NCI-H1436 treated with DMSO at 0.1 percent for 48 hours (cell line): ENCODE results near the gene C4orf50.
"Not testable (repeated sequence)": the region's sequence is repeated elsewhere in the genome, so short reads cannot be mapped to it uniquely, and the experiment has no call there.

Source experiments
- DNase-seq: peaks from one replicate; lab custom pipeline; 2025; lab: John Stamatoyannopoulos, UW

C4orf50 gene

DNA sequence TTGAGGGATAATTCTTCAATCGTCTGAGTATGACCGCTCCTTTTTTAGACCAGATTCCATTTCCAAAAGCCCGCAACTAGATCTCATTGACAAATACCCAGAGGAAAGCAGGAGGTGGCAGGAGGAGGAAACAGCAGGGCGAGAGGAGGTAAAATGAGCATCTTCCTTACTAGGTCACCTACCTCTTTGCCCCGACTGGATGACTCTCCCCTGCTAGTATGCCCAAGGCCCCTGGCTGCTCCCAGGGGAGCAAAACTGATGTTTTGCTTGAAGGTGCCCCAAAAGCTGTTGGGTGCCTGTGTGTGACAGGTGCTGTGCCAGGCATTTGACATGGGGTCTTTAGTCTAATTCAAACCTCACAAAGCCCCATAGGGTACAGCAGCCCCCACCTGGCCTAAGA lies 48.9 kb downstream of the C4orf50 start:
- no peak for DNase-seq

DNA sequence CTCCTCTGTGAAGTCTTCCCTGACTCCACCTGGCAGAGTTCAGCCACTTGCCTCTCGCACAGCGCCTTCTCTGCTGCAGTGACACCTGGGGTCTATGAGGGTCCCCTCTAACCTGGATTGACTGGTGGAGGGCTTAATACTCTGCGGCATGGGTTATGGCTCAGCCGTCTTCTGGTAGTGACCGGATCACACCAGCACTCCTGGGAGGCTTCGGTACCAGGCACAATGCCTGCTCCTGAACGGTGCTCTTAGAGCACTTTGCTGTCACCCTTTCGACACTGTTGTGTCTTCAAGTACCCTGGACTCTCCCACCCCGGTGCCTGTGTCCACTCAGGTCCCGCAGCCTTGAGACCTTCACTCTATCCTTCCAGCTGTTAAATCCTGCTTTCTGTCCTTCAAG lies 50.0 kb downstream of the C4orf50 start:
- DNase-seq: no peak

DNA sequence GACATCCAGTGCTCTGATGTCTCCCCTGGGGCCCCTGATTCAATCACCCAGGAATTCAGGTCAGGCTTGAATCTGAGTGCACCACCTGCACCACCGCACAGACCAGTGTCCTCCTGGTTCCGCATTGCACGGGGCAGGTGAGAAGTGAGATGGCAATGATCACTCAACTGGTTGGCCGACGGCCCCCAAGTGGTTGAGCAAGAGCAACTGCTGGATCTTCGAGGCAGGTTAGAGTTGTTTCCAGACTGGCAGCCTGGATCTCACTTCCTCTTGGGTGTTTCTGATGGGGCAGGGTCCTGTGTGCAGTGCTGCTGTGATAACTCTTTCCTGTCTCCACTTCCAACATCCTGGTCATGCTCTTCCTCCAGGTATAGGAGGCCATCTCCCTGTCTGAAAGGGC lies 50.4 kb downstream of the C4orf50 start:
- DNase-seq: no peak

DNA sequence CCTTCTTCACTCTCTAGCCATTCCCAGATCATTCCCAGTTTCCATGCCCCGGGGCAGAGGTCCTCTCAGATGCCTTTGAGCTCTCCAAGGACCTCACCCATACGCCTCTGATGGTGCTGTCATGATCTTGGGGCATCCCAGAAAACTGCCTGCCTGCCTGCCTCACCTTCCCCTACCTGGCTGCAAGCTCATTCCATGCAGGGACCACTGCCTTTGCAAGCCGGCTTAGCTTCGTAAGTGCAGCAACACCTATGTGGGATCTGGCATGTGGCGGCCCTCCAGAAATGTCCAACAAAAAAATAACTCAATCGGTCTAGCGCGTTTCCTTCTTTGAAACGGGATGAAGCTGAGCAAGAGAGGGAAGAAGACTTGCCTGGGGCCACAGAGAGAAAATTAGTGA lies 53.0 kb downstream of the C4orf50 start:
- no peak for DNase-seq

DNA sequence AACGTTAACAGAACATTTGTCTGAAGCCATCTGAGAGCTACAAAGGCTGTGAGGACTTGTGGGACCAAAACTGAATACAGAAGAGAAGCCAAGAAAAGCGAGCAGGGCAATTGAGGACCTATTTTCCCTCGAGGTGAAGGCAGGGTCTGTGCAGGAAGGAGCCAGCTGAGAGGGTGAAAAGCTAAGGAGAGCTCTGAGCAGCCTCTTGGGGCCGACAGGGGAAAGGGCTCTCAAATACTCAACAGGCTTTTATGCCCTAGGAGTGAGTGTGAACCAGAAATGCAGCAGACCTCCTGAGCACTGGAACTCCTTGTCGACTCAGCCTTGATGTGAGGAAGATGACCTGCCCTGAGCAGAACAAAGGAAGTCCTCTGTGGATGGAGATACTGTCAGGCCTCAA lies 54.2 kb downstream of the C4orf50 start:
- no peak for DNase-seq

DNA sequence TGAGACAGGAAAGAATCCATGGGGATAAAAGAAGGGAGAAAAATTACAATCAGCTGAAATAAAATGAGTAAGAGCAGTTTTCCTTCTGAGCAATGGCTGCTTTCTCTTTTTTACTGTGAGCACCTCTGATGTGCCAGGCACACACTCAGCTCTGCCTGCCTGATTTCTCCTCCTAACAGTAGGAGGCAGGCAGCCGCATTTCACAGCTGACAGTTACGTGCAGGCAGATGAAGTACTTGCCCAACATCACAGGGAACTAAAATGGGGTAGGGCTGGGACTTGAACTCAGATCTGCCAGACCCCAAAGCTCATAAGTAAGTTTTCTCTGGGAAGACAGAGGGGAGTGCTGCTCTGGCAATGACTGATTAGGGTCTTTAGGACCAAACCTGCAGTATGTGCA lies 54.6 kb downstream of the C4orf50 start:
- DNase-seq: no peak

DNA sequence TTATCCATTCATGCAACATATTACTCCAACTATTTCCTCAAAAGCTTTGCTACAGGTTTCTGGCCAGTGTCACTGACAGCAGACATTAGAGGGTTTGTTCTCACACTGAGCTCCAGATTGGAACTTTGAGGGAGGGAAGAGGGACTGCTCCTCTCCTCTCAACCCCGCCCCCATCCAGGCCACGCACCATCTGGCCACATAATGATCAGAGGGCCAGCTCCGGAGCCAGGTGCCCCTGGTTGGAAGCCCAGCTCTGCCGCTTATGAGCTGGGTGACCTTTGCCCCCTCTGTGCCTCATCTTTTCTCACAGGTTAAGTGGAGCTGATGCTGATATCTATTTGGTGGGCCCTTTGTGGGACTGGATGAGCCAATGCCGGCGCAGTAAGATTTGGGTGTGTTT lies 55.8 kb downstream of the C4orf50 start:
- DNase-seq: no peak

DNA sequence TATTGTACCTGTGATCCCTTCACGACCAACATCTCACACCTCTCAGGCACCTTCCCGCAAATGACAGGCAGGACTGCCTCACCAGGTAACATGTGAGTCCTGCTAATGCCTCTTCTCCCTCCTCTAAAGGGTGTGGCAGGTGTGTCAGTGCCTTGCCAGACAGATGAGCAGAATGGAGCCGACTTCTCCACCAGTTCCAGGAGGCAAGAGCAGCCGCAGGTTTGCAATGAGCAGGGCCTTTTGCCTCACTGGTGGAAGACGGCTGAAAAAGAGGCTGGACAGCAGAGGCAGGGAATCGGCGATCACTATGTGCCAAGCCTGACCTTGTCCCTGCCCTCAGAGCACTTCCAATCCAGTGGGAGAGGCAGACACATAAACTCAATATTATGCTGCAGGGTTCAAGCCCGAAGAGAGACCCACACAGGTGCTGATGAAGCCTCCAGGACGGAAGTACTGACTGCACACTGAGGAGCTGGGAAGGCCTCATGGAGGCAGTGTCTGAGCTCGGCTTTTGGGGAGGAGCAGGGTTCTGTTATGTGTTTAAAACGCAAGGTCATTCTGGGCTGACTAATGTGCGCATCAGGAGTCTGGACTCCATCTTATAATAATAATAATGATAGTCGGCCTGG lies 57.9 kb downstream of the C4orf50 start:
- no peak for DNase-seq

DNA sequence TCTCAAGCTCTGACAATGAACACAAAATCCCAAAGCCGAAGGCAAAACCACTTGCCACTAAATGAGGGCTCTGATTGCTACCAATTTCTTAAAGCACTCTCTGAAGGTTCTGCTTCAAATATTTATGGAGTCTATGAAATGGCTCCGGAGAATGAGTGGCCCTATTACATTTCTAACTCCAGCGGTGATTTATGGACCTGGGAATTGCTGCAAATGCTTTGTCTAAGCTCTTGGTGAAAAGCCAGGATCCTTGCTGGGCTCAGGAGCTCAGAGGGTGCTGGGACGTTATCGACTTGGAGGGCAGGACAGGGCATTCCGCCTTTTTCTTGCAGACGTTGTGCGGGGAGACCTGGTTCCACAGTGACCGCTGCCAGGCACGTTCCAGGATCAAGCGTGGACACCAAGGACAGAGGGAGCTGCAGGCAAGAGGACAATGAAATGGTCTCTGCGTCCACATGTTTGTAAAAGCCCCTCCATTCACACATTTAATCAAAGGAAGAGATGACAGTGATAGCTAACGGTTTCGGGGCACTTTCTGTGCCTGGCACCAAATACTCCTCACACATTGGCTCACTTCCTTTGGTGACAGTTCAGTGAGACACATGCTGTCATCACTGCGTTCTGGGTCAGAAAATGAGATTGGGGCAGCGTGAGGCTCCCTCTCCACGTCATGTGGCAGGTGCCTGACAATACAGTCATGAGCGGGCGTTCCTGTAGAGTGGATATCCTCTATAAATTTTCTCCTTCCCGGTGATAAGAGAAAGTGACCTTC lies 58.8 kb downstream of the C4orf50 start:
- DNase-seq: no peak

DNA sequence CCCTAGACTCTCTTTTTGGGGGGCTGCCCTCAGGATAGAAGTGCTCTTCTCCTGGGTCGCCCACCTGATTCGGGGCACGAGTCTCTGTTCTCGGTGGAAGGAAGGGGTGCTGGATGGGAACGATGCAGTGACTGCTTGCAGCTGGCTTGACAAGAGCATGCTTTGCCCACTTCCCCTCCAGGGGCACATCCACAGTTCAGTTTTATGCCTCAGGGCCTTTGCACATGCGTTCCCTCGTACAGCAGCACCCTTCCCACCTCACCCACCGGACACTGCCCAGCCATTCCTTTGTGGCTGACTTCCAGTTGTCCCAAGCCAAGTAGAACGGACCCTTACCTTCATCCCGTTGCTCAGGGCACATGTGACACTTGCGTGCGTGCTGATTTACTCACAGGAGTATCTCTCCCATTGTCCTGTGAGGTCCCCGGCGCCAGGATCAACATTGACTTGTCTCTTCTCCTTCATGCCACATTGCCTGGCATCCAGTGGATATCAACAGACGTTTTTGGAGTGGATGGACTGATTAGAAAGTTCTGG lies 60.0 kb downstream of the C4orf50 start:
- no peak for DNase-seq

DNA sequence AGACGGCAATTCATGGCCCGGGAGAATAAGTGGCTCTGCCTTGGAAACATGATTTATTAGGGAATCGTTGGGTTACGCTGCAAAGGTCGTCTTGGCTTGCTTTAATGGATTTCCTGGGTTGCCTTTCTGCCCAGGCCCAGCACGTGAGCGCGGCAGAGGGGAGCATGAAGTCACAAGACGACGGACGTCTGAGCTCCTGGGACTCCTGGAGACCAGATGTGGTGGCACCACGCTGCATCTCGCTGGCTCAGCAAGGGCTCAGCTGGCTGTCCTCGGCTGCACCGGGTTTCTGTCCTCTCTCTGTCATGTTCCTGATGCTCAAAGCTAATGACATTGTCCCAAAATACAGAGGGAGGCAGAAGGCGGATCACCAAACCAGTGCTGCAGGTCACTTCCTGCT lies 61.2 kb downstream of the C4orf50 start:
- DNase-seq: no peak

DNA sequence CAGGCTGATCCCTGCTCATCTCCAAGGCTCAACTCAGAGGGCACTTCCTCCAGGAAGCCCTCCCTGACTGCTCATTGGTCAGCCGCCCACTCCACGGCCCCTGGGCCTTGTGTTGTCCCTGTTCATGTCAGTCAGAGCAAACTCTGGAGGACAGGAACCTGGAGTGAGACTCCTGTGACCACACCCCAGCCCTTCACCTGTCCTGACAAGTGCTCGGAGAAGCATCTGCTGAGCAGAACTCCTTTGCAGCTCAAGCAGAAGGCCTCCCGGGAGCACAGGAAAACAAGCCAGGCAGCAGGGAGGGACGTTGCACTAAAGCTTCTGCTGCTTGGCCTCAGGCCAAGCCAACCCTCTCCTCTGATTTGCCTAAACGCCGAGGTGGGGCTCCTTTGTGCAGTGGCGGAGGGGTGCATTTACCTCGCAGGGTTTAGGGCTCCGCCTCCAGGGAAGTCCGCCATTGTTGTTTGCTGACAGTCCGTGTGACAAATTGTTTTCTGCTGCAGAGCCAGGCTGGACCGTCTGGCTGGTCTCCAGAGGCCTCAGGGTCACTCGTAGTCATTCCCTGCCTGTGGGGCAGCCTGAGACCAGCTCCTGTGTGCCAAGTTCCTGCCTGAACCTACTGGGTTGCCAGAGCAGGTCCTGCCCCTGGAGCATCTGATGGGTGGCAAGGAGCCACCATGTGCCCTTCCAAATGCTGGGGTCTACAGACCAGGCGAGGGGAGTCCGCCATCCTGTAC lies 61.8 kb downstream of the C4orf50 start:
- peak; percentile 84 for DNase-seq

DNA sequence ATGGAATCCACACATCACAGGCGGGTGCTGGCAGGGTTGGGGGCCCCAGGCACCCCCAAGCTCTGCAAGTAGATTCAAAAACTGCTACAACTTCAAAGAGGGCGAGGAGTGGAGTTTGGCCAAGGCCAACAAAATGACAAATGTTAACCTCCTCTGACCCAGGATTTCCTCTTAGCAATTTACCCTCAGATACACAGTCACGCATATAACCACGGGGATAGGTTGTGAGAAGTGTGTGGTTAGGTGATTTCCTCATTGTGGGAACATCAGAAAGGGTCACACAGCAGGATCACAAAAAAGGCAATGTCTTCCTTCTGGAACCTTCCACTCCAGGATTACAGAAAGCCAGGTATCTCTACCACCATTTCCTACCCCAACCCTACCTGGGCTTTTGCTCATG lies 62.4 kb downstream of the C4orf50 start:
- no peak for DNase-seq

DNA sequence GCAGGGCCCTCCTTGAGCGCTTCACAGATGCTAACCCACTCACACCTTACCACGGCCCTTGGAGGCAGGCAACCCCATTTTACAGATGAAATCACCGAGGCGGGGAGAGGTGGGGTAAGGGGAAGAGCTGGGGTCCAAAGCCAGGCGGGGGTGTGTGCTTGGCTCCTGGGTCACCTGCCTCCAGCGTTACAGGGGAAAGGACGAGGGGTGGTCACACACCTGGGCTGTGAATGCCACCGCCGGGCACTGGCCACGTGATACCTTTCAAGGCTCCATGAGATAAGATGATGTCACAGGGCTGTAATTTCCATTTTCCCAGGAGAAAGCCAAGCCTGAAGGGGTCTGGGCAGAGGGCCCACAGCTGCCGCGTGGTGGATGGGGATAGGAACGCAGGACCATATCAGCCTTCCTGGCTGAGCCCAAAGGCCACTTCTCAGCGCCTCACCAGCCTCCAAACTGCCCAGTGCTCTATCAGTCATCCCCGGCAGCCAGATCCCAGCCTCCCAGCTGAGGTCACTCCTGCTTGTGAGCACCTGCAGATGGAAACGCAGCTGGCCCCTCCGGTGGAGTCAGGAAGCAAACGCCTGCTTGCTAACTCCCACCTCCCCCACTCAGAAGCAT lies 62.9 kb downstream of the C4orf50 start:
- no peak for DNase-seq

DNA sequence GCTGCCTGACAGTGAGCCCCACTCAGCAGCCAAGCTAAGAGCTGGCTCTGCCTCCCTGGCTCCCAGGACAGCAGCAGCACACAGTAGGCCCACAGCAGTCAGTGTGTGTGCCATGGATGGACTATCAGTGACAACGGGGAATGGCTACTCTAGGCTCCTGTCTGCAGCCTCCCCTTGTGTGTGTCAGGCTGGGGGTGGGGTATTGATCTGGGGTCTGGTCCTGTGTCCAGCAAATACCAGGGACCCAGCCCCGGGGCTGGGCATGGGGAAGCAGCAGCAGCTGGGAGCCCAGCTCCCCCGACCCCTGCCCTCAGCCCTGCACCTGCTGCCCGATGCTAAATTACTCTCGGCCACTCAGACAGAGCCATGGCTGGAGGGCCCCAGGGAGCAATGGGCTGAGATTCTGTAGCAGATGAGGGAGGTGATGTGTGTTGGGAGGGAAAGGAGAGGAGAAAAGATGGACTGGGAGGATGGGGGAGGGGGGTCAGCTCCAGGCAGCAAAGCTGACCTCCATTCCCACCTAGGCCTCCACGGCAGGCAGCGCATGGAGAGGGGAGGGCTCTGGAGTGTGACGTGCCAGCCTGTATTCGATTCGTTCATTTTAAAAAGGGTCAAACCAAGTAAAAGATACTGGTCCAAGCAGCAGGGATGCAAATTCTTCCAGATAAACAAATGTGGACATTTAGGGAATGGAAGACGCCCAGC lies 64.0 kb downstream of the C4orf50 start:
- DNase-seq: no peak

DNA sequence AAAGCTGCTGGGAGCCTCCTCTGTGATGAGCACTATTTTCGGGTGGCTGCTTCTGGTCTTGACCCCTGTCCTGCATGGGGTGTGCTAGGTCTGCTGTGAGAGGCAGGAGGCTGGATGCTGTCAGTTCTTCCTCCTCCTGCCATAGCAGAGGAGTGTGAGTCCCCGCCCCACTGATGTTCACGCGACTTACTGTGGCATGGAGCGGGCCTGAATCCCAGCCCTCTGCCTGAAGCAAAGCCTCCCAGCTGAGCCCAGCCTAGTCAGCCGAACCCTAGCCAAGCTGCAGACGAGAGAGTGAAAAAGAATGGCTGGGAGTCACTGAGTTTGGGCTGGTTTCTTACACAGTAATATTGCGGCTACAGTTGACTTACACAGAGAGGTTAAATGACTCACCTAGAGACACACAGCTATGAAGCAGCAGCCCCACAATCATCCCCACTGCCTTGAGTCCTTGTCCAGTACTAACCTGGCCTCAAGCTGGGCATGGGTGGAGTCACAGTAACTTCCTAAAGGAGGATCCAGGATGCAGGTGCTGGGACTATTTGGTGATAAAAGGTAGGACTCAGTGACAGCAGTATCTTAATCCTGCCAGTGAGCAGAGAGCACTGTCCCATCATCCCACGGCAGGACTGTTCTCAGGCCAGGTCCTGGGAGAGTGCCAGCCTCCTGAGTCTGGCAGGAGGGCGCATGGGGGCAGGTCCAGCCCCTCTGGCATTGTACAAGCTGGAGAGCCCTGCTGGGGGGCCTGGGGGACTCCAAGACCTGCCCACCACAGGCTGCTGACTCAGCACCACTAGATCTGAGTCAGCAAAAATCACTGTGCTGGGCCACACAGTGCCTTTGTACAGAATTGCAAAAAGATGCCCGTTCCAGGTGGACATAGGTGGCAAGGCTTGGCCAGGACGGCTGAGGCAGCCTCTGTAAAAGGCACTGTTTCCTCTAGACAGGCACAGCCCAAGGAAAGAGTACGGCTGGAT lies 65.0 kb downstream of the C4orf50 start:
- DNase-seq: no peak

DNA sequence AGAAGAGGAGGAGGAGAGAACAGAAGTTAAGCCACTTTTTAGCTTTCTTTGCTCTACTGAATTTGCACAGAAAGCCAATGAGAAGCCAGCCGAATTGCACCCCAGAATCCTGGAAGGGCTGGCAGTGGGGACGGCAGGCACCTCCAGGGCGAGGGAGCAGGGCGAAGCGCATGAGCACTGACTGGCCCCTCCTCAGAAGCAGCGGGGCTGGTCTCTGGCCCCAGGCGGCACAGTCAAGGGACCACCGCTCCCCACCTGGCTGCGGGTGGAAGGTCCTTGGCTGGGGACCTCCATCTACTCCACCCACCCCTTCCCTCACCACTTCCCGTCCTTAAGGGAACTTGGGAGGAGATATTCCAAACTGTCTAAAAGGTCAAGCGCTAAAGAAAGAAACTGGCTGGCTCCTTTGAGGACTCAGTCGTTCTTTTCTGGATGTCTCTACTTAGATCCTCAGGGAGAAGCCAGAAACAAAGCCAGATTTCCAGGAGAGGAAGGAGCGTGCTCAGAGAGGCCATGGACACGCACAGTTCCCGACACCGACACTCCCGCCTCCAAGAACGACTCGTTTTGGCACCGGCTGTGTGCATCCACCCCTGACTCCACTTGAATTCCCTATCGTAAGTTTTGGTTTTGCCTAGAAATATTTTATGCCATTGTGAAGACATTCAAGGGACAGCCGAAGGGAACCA lies 65.8 kb downstream of the C4orf50 start:
- DNase-seq: no peak

DNA sequence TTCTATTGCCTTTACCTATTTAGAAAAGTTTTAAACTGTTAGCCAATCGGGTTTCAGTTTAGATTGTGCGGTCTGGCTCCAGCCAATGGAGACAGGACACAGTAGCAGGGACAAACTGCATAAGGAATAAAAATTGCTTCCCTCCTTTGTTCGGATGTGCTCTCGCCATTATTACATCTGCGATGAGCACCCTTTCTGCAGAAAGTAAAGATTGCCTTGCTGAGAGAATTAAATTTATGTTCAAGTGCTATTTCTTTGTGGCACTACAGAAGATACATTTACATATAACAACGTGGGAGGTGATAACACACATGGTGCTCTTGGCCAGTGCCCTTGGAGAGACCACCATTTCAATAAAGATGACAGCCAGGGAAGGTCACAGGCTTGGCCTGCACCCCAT lies 71.6 kb downstream of the C4orf50 start:
- DNase-seq: not testable (repeated sequence)

DNA sequence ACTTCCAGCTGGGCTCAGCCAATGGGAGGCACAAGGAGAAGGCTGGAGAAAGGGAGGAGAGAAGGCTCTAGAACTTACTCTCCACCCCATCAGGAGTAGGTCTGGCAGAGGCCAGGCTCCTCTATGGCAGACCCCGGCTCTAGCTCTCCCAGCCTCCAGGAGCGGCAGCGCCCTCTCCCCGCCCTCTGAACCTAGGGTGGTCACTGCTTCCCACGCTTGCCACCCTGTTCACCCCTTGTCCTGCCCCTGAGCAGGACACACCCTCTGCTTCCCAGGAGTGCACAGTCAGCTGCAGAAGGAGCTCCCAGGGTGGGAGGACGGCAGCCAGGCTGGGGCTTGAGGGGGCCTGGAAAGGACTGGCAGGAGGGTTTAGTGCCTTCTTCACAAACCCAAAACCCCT lies 72.3 kb downstream of the C4orf50 start:
- DNase-seq: no peak

DNA sequence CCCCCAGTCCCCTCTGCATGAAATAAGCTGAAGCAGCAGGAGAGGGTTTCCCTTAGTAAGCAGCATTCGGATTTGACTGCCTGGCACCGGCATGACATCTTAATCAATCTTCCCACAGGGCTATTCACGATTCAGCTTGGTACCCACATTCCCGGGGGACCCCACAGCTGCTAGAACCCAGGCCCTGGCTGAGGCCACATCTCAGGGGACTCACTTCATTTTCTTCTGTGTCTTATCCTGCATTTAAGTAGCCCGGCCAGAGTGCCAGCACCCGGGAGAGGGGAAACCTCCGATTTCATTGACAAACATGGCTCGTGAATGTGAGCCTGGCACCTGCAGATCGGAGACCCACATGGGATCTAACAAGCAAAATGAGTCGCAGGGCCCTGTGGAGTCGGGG lies 73.1 kb downstream of the C4orf50 start:
- DNase-seq: no peak
